Osteocyte (in vitro differentiated cells): ENCODE measurements around the gene BHMT. TPM values are rescaled to one million over a fixed set of nuclear protein-coding genes. Genes with fewer than 3 reads are reported as not detected.
"Not testable (repeated sequence)": the region's sequence is repeated elsewhere in the genome, so short reads cannot be mapped to it uniquely, and the experiment has no call there.

Experiments
- DNase-seq: peaks from one replicate; pipeline ENCODE4 v3.0.0; 2021; ENCODE audit warnings: mixed read lengths; ENCODE audit not compliant: unreplicated experiment; ENCODE audit errors: extremely low spot score
- H3K27ac Mint-ChIP-seq: one replicate; pipeline ENCODE4 v1.8.0; 2021; ENCODE audit warnings: mild to moderate bottlenecking, mixed read lengths; ENCODE audit not compliant: unreplicated experiment
- H3K27me3 Mint-ChIP-seq: one replicate; pipeline ENCODE4 v1.8.0; 2021; ENCODE audit warnings: mixed read lengths; ENCODE audit not compliant: unreplicated experiment
- H3K36me3 Mint-ChIP-seq: one replicate; pipeline ENCODE4 v1.8.0; 2021; ENCODE audit warnings: mixed read lengths; ENCODE audit not compliant: unreplicated experiment
- H3K4me1 Mint-ChIP-seq: one replicate; pipeline ENCODE4 v1.8.0; 2021; ENCODE audit warnings: mixed read lengths; ENCODE audit not compliant: unreplicated experiment
- H3K4me3 Mint-ChIP-seq: one replicate; pipeline ENCODE4 v1.8.0; 2021; ENCODE audit warnings: mild to moderate bottlenecking, moderate library complexity, mixed read lengths; ENCODE audit not compliant: unreplicated experiment
- H3K9me3 Mint-ChIP-seq: one replicate; pipeline ENCODE4 v1.8.0; 2021; ENCODE audit warnings: mixed read lengths; ENCODE audit not compliant: unreplicated experiment
- CTCF ChIP-seq: fragments of 200-600 bp; sonication (generic); IDR thresholded peaks from 2 replicates; pipeline ENCODE4 v1.5.0; 2021; ENCODE audit warnings: antibody characterized with exemption, mild to moderate bottlenecking, moderate library complexity
- total RNA-seq: library from RNA; stranded (reverse); gene quantifications from 2 replicates; pipeline ENCODE4 v1.2.1, GENCODE V29; 2021

BHMT gene
- total RNA-seq, 1 donor from 2014 or later, result not detected

GRCh38 chr5:79171635-79172245, 60.1 kb downstream of the BHMT start:
- H3K36me3 Mint-ChIP-seq, result no peaks in the 10 kb centered on the region
- H3K4me3 Mint-ChIP-seq, result no peak overlapping the region
- peaks cover 3% of the 10 kb centered on the region for H3K27me3 Mint-ChIP-seq
- no peak for DNase-seq
- no peaks in the 10 kb centered on the region for H3K9me3 Mint-ChIP-seq
- no peak for TF ChIP-seq CTCF
- no peak overlapping the region for H3K27ac Mint-ChIP-seq
- no peaks in the 10 kb centered on the region for H3K4me1 Mint-ChIP-seq

- H3K36me3 Mint-ChIP-seq, result no peaks in the 10 kb centered on the region
These were observed 60.7 kb downstream of the BHMT start for GRCh38 chr5:79172269-79172668.

GRCh38 chr5:79173626-79174025, 62.0 kb downstream of the BHMT start:
- peaks cover 3% of the 10 kb centered on the region for H3K27me3 Mint-ChIP-seq
- no peaks in the 10 kb centered on the region for H3K9me3 Mint-ChIP-seq
- no peak for TF ChIP-seq CTCF
- no peak for DNase-seq
- H3K4me3 Mint-ChIP-seq, result no peak overlapping the region
- H3K27ac Mint-ChIP-seq, result no peak overlapping the region
- no peaks in the 10 kb centered on the region for H3K36me3 Mint-ChIP-seq
- no peaks in the 10 kb centered on the region for H3K4me1 Mint-ChIP-seq

More at GRCh38 chr5:79172269-79172668, 60.7 kb downstream of the BHMT start:
- TF ChIP-seq CTCF, result no peak
- Mint-ChIP-seq H3K27me3 (peaks cover 3% of the 10 kb centered on the region), H3K4me1 (no peaks in the 10 kb centered on the region), H3K4me3 (no peak overlapping the region), H3K27ac (no peak overlapping the region), H3K9me3 (no peaks in the 10 kb centered on the region)
- DNase-seq, result no peak

GRCh38 chr5:79180449-79180848, 68.8 kb downstream of the BHMT start:
- not testable (repeated sequence) for H3K4me3 Mint-ChIP-seq, H3K36me3 Mint-ChIP-seq, H3K27ac Mint-ChIP-seq, H3K27me3 Mint-ChIP-seq, H3K4me1 Mint-ChIP-seq, DNase-seq, H3K9me3 Mint-ChIP-seq

GRCh38 chr5:79181419-79182022, 69.9 kb downstream of the BHMT start:
- Mint-ChIP-seq H3K27me3 (peaks cover 5% of the 10 kb centered on the region), H3K9me3 (no peaks in the 10 kb centered on the region), H3K4me1 (no peaks in the 10 kb centered on the region), H3K27ac (no peak overlapping the region), H3K36me3 (no peaks in the 10 kb centered on the region), H3K4me3 (no peak overlapping the region)
- no peak for TF ChIP-seq CTCF
- no peak for DNase-seq

Other genes starting within 250 kb of the BHMT start
- gene ARSB, start 126.5 kb upstream of the BHMT start, total RNA-seq, result 34.9 and 36.0 TPM in 2 replicates
- 1.1 and 2.4 TPM in 2 replicates for gene DMGDH, start 42.1 kb upstream of the BHMT start, total RNA-seq
- not detected in 2 replicates for gene BHMT2, start 42.0 kb upstream of the BHMT start, total RNA-seq
- gene JMY, start 124.3 kb downstream of the BHMT start, total RNA-seq, result 19.1 and 19.5 TPM in 2 replicates